ENCODE results near the gene TMEM132D.

TMEM132D gene

GRCh38 chr12:129160282-129160681, 743.5 kb downstream of the TMEM132D start:
- DNase-seq: no peak

GRCh38 chr12:129152351-129153104, 751.3 kb downstream of the TMEM132D start:
- no peak for DNase-seq

- no peak for DNase-seq
Observed at GRCh38 chr12:129150721-129151120, 753.1 kb downstream of the TMEM132D start.

- no peak for DNase-seq
Observed at GRCh38 chr12:129145381-129145780, 758.4 kb downstream of the TMEM132D start.

GRCh38 chr12:129138776-129139175, 765.0 kb downstream of the TMEM132D start:
- DNase-seq: no peak

GRCh38 chr12:129136694-129137325, 767.0 kb downstream of the TMEM132D start:
- DNase-seq: no peak

GRCh38 chr12:129127771-129128170, 776.1 kb downstream of the TMEM132D start:
- no peak for DNase-seq

- no peak for DNase-seq
Observed at GRCh38 chr12:129127211-129127610, 776.6 kb downstream of the TMEM132D start.

GRCh38 chr12:129119537-129119936, 784.3 kb downstream of the TMEM132D start:
- no peak for DNase-seq

GRCh38 chr12:129115558-129115957, 788.3 kb downstream of the TMEM132D start:
- no peak for DNase-seq

GRCh38 chr12:129110575-129110974, 793.2 kb downstream of the TMEM132D start:
- no peak for DNase-seq

GRCh38 chr12:129109174-129110001, 794.4 kb downstream of the TMEM132D start:
- DNase-seq: no peak

GRCh38 chr12:129106772-129107171, 797.1 kb downstream of the TMEM132D start:
- no peak for DNase-seq

GRCh38 chr12:129103231-129103630, 800.6 kb downstream of the TMEM132D start:
- no peak for DNase-seq

- DNase-seq: no peak
Observed at GRCh38 chr12:129102233-129102632, 801.6 kb downstream of the TMEM132D start.

- DNase-seq: no peak
Observed at GRCh38 chr12:129101816-129102215, 802.0 kb downstream of the TMEM132D start.

GRCh38 chr12:129101404-129101803, 802.4 kb downstream of the TMEM132D start:
- no peak for DNase-seq

- no peak for DNase-seq
Observed at GRCh38 chr12:129097451-129097850, 806.4 kb downstream of the TMEM132D start.

GRCh38 chr12:129096968-129097367, 806.9 kb downstream of the TMEM132D start:
- DNase-seq: no peak

GRCh38 chr12:129096184-129096583, 807.6 kb downstream of the TMEM132D start:
- no peak for DNase-seq

GRCh38 chr12:129089576-129089975, 814.2 kb downstream of the TMEM132D start:
- no peak for DNase-seq

GRCh38 chr12:129084875-129085826, 818.7 kb downstream of the TMEM132D start:
- DNase-seq: no peak

Data from CD4-positive, alpha-beta T cell treated with Interleukin-6 for 4 hours (primary cell).